ENCODE data around the gene RTTN. TPM values are rescaled to one million over a fixed set of nuclear protein-coding genes. Genes with fewer than 3 reads are reported as not detected.

RTTN gene
- total RNA-seq, 1 donor from 2014 or later: 24.7 TPM

GRCh38 chr18:70148039-70148938 is 57.2 kb downstream of the RTTN start:
- no peaks in the 10 kb centered on the region for H3K27me3 Mint-ChIP-seq
- peaks cover 12% of the 10 kb centered on the region for H3K4me1 Mint-ChIP-seq (ENCODE audit: low read depth)
- no peak overlapping the region for H3K4me3 Mint-ChIP-seq (ENCODE audit: low read depth)
- no peaks in the 10 kb centered on the region for H3K9me3 Mint-ChIP-seq (ENCODE audit: low read depth)
- no peak overlapping the region for H3K27ac Mint-ChIP-seq
- peaks cover 10% of the 10 kb centered on the region for H3K36me3 Mint-ChIP-seq (ENCODE audit: insufficient read depth)
- DNase-seq (ENCODE audit: low spot score, unreplicated experiment): no peak
- no peak for TF ChIP-seq CTCF (IDR thresholded peaks at IDR 0.05; ENCODE audit: unreplicated experiment)

GRCh38 chr18:70146174-70146573 is 59.3 kb downstream of the RTTN start:
- no peak for TF ChIP-seq CTCF (IDR thresholded peaks at IDR 0.05; ENCODE audit: unreplicated experiment)
- Mint-ChIP-seq H3K4me1 (ENCODE audit: low read depth) (peaks cover 8% of the 10 kb centered on the region), H3K27ac (no peak overlapping the region)

GRCh38 chr18:70142001-70142400 is 63.5 kb downstream of the RTTN start:
- Mint-ChIP-seq H3K27me3 (no peaks in the 10 kb centered on the region), H3K4me3 (ENCODE audit: low read depth) (no peak overlapping the region), H3K4me1 (ENCODE audit: low read depth) (peaks cover 3% of the 10 kb centered on the region), H3K27ac (no peak overlapping the region), H3K36me3 (ENCODE audit: insufficient read depth) (peaks cover 19% of the 10 kb centered on the region), H3K9me3 (ENCODE audit: low read depth) (no peaks in the 10 kb centered on the region)
- TF ChIP-seq CTCF (IDR thresholded peaks at IDR 0.05; ENCODE audit: unreplicated experiment): no peak
- no peak for DNase-seq (ENCODE audit: low spot score, unreplicated experiment)

More at GRCh38 chr18:70146174-70146573, 59.3 kb downstream of the RTTN start:
- Mint-ChIP-seq H3K36me3 (ENCODE audit: insufficient read depth) (peaks cover 19% of the 10 kb centered on the region), H3K27me3 (no peaks in the 10 kb centered on the region), H3K9me3 (ENCODE audit: low read depth) (no peaks in the 10 kb centered on the region), H3K4me3 (ENCODE audit: low read depth) (no peak overlapping the region)
- no peak for DNase-seq (ENCODE audit: low spot score, unreplicated experiment)

GRCh38 chr18:70139138-70139537 is 66.3 kb downstream of the RTTN start:
- TF ChIP-seq CTCF (IDR thresholded peaks at IDR 0.05; ENCODE audit: unreplicated experiment): no peak
- Mint-ChIP-seq H3K9me3 (ENCODE audit: low read depth) (no peaks in the 10 kb centered on the region), H3K36me3 (ENCODE audit: insufficient read depth) (peaks cover 15% of the 10 kb centered on the region), H3K27me3 (no peaks in the 10 kb centered on the region), H3K4me3 (ENCODE audit: low read depth) (no peak overlapping the region), H3K27ac (no peak overlapping the region), H3K4me1 (ENCODE audit: low read depth) (no peaks in the 10 kb centered on the region)
- no peak for DNase-seq (ENCODE audit: low spot score, unreplicated experiment)

- TF ChIP-seq CTCF (IDR thresholded peaks at IDR 0.05; ENCODE audit: unreplicated experiment): no peak
- Mint-ChIP-seq H3K4me1 (ENCODE audit: low read depth) (peaks cover 11% of the 10 kb centered on the region), H3K4me3 (ENCODE audit: low read depth) (no peak overlapping the region), H3K27ac (no peak overlapping the region), H3K36me3 (ENCODE audit: insufficient read depth) (peaks cover 5% of the 10 kb centered on the region), H3K27me3 (no peaks in the 10 kb centered on the region), H3K9me3 (ENCODE audit: low read depth) (peaks cover under 1% of the 10 kb centered on the region)
- DNase-seq (ENCODE audit: low spot score, unreplicated experiment): no peak
Observed at GRCh38 chr18:70135604-70136003, 69.9 kb downstream of the RTTN start.
